ENCODE results near the gene CLEC1B.

GRCh38 chr12:9944391-9944790 is 54.5 kb downstream of the CLEC1B start:
- no peak for TF ChIP-seq EP300 (IDR thresholded peaks at IDR 0.05)
- no peak for TF ChIP-seq CTCF (IDR thresholded peaks at IDR 0.05)
- no peak for TF ChIP-seq POLR2AphosphoS5 (IDR thresholded peaks at IDR 0.05)
- no peak for TF ChIP-seq POLR2A (IDR thresholded peaks at IDR 0.05)

Measured in upper lobe of left lung (tissue), 4 donors.